NCI-H82 (cell line): ENCODE data around the gene RALGAPA2.
"Not testable (repeated sequence)": the region's sequence is repeated elsewhere in the genome, so short reads cannot be mapped to it uniquely, and the experiment has no call there.

Experiments used
- DNase-seq: peaks from one replicate; lab custom pipeline; 2025; lab: John Stamatoyannopoulos, UW

The RALGAPA2 gene

DNA sequence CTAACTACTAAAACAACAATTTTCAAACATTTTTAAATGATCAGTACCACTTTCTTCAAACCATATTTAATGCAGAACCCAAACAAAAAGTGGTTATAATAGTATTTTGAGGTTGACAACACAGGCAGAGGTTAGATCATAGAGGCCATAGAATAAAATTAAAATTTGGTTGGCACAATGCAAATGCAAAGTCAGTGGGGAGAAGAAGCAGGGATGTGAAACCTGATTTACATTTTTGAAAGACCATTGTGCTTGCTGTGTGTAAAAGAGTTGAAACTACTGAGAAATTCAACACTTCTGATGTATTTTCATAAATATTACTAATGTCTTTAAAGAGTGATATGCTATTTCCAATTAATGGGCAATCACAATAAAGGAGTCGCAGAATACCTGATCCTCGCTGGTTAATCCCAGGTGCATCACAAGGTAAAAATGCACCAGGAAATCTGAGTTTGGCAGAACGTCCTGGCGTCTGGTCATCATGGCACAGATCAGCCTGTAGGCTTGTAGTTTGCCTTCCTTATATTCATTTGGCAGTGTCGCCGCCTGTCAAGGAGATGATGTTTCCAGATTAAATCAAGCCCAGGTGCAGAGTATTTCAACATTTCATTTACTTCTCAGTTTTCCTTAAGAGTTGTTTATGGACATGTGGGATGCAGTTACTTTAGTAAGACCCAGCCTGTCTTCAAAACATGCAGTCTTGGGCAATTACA, 141.2 kb downstream of the RALGAPA2 start:
- DNase-seq, result no peak

DNA sequence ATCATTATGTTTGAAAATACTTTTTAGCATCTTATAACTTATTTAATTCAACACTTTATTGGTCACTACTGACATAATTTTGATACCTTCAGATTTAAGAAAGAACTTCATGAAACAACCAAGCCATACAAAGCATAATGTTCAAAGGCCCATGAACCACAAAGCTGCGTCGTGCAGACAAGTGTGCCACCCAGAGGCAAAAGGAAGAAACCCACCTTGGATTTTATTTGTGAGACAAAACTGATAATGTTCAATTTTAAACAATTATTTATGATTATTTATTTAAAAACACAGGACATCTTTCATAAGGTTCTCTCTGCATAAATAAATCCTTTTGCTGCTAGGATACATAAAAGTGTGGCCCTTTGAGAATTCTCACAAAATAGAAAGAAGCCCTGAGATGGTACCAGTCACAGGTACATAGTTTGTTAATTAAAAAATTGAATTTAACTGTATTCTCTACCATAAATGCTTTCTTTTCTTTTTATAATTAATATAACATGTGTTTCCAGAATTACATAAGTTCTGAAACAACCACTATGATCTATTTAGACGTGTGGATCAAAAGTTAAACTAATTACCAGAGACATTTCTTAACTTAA, 143.7 kb downstream of the RALGAPA2 start:
- DNase-seq, result peak; percentile 71

DNA sequence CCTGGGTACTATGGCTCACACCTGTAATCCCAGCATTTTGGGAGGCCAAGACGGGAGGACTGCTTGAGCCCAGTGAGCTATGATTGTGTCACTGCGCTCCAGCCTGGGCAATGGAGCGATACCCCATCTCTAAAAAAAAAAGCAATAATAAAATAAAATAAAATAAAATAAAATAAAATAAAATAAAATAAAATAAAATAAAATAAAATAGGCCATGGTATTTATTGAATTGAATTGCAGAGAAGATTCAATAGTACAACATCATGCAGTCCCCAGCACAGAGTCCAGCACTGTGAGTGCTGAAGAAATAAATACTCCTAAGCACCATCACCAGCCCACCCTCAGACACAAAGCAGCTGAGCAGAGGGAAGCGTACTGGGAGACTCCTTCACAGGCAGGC, 144.7 kb downstream of the RALGAPA2 start:
- DNase-seq, result no peak

DNA sequence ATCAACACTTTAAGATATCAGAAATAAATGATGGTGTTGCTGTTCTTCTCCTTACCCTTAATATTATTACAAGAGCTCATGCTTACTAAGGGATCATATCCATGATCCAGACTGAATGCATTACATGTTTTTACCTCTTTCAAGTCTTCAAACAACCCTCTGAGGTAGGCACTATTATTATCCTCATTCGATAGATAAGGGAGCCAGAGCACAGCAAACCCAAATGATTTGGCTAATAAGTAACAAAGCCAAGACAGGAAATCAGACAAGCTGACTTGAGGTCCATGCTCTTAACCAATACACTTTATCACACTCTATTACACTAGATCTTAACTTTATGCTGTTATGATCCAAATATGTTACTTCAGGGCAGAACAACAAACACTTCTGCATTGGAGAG, 145.9 kb downstream of the RALGAPA2 start:
- DNase-seq, result no peak

DNA sequence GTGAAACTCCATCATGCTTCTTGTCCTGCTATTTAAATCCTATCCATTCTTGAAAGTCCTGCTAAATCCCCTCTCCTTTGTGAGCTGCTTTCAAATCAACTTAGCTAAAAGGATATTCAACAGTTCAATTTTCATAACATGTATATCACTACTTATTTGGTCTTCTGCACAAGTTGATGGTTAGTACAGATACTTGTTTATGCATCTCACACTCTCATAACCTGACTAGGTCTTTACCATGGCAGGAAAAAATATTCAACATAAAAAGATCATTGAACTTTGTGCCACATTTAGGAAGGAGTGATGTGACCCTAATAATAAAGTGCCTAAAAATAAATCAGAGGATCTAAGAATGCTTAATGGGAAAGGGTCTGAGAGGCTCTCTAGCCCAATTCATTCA, 148.2 kb downstream of the RALGAPA2 start:
- DNase-seq, result no peak

DNA sequence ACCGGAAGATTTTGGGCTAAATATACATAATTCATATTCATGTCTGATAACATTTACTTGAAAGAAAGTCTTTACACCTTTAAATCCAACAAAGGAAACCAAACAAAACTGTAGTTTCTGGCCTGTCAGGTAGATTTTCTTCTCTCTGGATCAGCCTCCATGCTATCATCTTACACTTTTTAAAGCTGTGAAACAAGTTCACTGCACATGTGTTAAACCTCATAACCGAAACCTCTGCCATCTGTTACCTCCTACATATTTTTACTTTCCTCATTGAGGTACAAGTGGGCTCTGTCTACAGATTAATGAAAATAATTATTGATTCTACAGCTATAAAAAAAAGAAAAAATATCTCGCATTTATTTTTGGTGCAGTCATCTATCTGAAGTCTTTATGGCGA, 149.9 kb downstream of the RALGAPA2 start:
- DNase-seq, result peak; percentile 62

DNA sequence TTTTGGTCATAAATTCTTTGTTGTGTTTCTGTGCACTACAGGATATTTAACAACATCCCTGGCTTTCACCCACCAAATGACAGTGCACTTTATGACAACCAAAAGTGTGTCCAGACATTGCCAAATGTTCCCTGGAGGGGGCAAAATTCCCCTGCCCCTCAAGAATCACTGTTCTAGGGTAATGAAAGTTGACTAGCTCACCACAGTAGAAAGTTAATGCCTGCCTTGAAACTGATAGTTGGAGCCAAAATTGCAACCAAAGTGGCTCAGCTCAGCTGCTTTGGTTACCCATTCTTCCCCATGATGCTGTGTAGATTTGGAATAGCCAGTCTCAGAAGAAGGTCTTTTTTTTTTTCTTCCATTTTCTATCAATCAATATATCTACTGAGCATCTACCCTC, 150.6 kb downstream of the RALGAPA2 start:
- no peak for DNase-seq

DNA sequence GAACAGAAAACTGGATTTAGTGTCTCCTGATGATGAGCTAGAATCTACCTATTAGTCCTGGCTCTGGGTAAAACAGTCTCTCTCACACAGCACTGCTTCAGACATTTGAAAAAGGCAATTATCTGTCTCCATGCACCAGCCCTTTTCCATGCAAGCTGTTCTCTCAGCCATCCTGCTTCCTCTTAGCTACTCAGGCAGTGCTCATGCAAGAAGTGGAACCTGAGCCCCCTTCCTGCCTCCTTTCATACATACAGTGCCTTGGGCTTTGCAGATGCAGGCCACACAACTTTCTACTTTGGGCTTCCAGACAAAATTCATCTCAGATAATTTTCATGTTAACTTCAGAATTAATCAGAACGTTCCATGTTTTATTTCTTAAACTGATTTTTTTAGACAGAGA, 151.3 kb downstream of the RALGAPA2 start:
- peak; percentile 22 for DNase-seq

DNA sequence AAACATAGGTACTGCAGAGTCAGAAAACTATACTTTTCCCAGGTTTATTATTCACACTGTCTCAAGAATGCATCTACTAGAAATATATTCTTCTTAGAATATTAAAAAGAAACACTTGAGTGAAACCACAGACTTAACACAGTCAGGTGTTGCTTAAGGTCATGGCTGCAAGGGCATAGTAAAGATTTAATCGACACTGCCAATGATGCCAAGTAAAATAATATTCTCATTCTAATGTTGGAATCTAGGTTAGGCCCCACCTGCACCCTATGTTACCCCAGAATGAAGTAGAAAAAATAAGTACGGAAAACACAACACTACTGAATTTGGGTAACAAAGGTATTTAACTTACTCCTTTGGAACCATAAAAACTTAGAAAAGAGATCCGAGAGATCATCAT, 155.0 kb downstream of the RALGAPA2 start:
- DNase-seq, result no peak

DNA sequence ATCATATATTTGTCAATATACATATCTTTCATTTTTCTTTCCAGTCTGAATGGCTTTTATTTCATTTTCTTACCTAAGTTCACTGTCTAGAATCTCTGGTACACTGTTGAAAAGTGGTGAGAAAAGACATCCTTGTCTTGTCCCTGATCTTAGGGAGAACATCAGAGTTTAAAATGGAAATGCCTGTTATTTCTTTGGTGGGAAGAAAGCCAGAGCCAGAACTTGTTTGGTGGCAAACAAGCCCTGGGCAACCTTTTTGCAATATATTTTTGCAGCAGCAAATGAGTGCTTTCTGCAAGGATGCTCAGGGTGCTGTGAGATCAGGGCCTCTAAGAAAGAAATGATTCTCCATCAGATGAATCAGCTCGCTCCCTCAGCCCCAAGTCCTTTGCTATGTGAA, 156.6 kb downstream of the RALGAPA2 start:
- DNase-seq, result no peak

DNA sequence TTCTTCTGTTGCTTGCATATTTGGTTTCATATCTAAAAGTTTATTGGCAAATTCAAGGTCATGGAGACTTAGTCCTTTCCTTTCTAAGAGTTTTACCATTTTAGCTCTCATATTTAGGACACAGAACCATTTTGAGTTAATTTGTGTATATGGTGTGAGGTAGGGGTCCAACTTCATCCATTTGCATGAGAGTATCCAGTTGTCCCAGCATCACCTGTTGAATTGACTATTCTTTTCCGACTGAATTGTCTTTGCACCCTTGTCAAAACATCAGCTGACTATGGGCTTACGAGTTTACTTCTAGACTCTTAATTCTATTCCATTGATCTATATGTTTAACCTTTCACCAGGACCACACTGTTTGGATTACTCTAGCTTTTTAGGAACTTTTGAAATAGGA, 157.5 kb downstream of the RALGAPA2 start:
- DNase-seq, result no peak

DNA sequence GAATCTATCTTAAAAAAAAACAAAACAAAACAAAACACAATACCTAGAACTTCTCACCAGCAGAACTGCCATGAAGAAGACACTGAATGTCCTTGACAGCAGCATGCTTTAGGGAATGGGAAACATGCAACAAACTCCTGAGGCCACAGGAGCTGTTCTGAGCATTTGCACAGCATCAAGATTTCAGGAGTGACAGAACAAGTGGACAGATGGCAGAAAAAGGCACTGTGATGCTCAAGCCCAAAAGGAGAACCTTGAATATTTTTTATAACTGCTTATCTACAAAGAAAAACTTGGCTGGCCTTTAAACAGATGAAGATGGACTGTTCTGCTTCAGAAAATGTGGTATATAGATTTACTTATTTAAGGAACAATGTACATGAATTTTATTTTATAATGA, 158.9 kb downstream of the RALGAPA2 start:
- DNase-seq, result peak; percentile 20

DNA sequence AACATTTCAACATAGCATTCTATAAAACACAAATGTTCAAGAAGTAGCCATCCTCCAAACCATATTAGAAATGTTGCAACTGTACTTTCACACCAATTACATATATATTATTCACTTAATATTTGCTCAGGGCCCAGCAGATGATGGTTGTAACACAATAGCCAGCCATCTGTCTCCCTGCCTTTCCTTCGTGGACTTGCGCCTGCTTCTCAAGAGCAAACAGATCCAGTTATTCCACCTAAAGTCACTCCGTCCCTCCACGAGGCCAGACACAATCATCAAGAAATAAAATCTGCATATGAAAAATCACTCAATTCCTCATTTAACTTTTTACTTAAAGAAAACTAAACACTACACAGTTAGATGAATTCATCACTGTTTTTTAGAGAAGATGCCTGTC, 160.4 kb downstream of the RALGAPA2 start:
- DNase-seq, result peak; percentile 87

DNA sequence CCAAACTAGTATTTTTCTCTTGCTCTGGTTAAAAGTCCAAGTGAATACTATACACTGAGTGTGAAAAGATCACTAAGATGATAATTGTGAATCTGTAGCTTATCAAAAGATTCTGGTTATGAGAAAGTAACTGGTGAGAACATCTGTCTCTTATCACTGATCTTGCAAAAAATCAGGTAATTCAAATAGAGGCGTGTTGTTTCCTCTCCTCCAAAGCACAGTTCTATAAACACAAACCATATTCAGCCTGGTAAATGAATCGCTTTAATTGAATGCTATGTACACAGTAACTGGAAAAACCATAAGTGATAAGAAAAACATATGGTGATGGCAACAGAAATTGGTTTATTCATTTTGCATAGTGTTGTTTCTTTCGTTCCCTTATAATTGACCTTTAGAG, 161.0 kb downstream of the RALGAPA2 start:
- DNase-seq, result no peak

DNA sequence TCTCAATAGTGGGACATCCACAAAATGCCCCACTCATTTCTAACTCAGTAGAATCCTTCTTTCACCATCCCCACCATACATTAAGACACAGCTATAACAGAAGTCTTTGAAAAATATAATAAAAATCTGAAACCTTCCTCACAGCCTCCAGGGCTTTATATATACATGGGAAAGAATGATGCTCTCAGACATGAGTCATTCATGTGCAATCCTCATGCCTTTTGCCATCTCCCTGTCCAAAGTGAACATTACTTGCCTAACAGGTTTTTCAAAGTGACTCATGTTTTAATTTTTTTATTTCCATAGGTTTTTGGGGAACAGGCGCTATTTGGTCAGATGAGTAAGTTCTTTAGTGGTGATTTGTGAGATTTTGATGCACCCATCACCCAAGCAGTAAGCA, 162.7 kb downstream of the RALGAPA2 start:
- no peak for DNase-seq

DNA sequence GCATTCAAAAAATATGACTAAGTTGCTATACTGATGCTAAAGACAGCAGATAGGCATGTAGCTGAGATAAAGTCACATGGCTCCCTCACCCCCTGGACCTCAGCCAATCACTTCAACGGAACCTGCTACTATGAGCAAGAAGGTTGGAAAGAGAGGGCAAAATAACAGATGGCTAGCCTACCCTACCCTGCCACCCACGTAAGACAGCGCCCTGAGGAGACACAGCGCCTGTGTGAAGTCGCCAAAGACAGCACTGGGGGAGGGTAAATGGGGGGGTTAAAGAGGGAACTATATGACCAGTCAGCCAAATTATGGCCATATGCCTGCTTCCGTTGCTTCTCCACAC, 163.2 kb downstream of the RALGAPA2 start:
- peak; percentile 88 for DNase-seq

DNA sequence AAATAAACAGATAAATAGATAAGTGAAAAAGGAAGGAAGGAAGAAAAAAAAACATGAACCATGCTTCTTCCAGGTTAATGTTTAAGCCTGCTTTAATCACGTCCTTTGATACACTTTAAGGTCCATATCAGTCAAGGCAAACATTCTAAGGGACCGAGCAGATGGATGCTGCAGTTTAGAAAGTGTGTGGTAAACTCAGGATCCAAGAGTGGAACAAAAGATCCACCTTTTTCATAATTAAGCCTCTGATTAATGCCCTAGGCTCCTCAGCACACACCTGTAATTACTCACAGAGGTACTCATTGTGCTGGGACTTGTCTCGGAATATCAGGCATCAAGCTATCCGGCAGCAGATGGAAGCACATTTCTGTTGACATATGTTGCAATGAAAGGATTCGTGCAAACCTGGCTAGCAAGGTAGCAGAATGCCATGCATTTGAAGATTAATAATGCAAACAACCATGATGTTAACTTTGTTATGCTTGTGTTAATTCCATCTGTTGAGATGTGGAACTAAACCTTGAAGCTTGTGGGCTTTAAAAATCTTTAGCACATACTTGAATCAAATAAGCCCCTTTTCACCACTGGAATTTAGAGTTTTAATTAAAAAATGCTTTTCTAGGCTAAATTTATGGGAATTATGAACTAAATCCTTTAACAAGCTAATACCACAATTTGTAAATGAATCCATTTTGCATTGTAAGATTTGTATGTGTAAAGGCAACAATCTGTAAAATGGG, 163.7 kb downstream of the RALGAPA2 start:
- peak; percentile 74 for DNase-seq

DNA sequence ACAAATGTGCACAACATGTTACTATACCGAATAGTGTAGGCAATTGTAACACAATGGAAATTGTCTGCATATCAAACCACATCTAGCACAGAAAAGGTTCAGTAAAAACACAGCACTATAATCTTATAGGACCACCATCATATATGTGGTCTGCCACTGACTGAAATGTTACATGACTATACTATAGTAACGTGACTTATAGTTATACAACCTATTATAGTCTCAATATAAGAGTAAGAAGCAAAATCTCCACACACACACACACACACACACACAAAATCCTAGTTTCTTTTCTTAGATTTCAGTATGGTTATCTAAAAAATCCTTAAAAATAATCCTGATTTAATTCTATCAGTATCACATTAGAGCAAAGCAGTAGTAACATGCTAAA, 164.6 kb downstream of the RALGAPA2 start:
- DNase-seq, result no peak

DNA sequence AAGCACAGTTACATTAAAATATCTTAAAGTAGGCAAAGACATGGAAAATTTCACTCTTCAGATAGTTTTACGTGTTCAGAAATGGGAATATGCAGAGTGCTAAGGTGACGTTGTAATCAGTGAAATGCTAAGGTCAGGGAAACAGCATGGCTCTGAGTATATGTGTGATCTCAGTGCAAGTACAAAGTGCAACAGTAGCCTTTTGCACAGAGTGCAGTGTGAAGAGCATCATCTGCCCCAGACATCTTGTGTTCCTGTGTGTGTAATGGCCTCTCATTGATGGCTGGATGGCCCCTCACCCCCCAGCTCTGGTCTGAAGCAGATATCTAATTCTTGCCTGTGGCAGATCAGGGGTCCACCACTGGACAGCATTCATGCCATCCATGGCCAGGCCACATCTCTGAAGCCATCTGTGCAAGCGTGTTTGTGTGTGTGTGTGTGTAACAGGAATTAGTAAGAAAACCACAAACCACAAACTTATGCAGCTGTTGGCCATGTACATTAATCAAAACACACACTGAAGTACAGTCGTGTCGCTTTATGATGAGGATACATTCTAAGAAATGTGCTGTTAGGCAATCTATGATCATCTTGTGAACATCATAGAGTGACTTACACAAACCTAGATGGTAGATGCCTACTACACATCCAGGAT, 165.1 kb downstream of the RALGAPA2 start:
- DNase-seq, result no peak

DNA sequence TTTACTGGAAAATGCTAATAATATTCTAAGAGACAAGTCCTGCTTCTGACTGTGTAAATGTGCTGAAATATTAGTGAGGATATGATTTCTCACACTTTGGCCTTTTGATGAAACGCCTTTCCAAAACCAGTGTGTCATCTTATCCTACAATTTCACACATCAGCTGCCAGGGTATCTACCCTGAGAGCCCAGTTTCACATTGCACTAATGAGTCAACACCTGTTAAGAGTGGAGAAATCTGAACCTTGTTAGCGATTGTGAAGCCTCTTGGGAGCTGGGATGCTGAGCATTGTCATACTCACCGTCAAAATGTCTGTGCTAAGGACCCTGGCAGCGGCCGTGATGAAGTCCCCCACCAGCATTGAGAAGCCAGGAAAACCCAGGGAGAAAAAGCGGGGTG, 166.0 kb downstream of the RALGAPA2 start:
- peak; percentile 43 for DNase-seq

DNA sequence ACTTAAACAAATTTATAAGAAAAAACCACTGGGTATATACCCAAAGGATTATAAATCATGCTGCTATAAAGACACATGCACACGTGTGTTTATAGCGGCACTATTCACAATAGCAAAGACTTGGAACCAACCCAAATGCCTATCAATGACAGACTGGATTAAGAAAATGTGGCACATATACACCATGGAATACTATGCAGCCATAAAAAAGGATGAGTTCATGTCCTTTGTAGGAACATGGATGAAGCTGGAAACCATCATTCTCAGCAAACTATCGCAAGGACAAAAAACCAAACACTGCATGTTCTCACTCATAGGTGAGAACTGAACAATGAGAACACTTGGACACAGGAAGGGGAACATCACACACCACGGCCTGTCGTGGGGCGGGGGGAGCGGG, 169.1 kb downstream of the RALGAPA2 start:
- not testable (repeated sequence) for DNase-seq

DNA sequence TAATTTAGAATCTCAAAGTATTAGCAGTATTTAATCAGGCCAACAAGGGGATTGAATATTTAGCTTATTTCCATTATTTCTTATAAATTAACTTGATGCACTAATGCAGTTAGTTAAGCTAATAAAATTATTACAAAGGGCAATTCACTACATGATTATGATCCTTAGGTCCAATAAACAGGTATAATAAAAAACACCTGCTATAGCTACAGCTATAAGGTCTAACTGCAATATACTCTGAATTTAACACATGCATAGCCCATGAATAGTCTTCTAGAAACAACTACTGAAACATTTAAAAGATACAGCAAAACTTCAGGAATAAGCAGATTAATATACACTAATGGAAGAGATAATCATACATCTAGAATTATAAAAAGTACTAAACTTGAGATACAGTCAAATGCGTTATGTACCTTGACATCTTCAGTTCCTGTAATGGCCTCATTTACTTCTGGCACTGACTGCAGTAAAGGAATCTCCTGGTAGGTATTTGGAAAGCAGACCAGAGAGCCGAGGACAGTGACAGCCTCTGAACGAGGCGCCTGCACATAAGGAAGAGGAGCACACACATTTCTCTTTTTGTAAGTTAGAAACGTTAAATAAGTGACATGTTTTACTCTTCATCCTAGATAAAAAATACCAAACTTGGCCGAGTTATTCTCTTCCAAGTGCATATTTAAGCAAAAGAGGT, 176.1 kb downstream of the RALGAPA2 start:
- DNase-seq, result no peak
